Limb (tissue), 2 donors: Measurements from ENCODE around the gene YIPF2.
"Not testable (repeated sequence)": the region's sequence is repeated elsewhere in the genome, so short reads cannot be mapped to it uniquely, and the experiment has no call there.

ENCODE experiments used
- DNase-seq, 2 donors: peaks; one replicate each; pipeline ENCODE4 v3.0.0-alpha.2; 2016; ENCODE audit errors: extremely low spot score in 2 of 2

Gene YIPF2

GRCh38 chr19:10877608-10878007 lies 50.8 kb downstream of the YIPF2 start:
- not testable (repeated sequence) for DNase-seq

- DNase-seq, result no peak
Observed at GRCh38 chr19:10876459-10877240, 51.8 kb downstream of the YIPF2 start.

GRCh38 chr19:10874024-10874423 lies 54.4 kb downstream of the YIPF2 start:
- no peak for DNase-seq

GRCh38 chr19:10872546-10873107 lies 55.8 kb downstream of the YIPF2 start:
- DNase-seq, result no peak
